Choroid plexus epithelial cell (primary cell): ENCODE results near the gene XRCC3.

Experiments
- DNase-seq: peaks from one replicate; pipeline ENCODE4 v3.0.0-alpha.2; 2010; ENCODE audit warnings: low read depth
- H3K4me3 ChIP-seq: 2 replicates; pipeline ENCODE4 v1.5.1; 2011; ENCODE audit warnings: low read depth, mild to moderate bottlenecking, control low read depth, low read length, moderate library complexity
- CTCF ChIP-seq: conservative IDR thresholded peaks from 2 replicates; pipeline ENCODE4 v1.5.1; 2011; ENCODE audit warnings: low read depth, mild to moderate bottlenecking, control low read depth, inconsistent platforms, low read length, moderate library complexity

Gene XRCC3

GRCh38 chr14:103705504-103706284, 9.6 kb downstream of the XRCC3 start:
- no peak overlapping the region for H3K4me3 ChIP-seq
- no peak for DNase-seq
- no peak for TF ChIP-seq CTCF

GRCh38 chr14:103705118-103705503, 10.1 kb downstream of the XRCC3 start:
- no peak for TF ChIP-seq CTCF
- DNase-seq, result no peak
- H3K4me3 ChIP-seq, result no peak overlapping the region

GRCh38 chr14:103704708-103705107, 10.5 kb downstream of the XRCC3 start:
- H3K4me3 ChIP-seq, result no peak overlapping the region
- no peak for DNase-seq
- no peak for TF ChIP-seq CTCF

GRCh38 chr14:103703433-103704385, 11.5 kb downstream of the XRCC3 start:
- TF ChIP-seq CTCF, result no peak
- H3K4me3 ChIP-seq, result no peak overlapping the region
- DNase-seq, result peak; percentile 39

- DNase-seq, result no peak
- no peak for TF ChIP-seq CTCF
- H3K4me3 ChIP-seq, result no peak overlapping the region
Observed at GRCh38 chr14:103702497-103703432, 12.5 kb downstream of the XRCC3 start.

- H3K4me3 ChIP-seq, result no peak overlapping the region
- DNase-seq, result no peak
- no peak for TF ChIP-seq CTCF
Observed at GRCh38 chr14:103702095-103702494, 13.2 kb downstream of the XRCC3 start.
